Mesendoderm (in vitro differentiated cells): ENCODE data around the gene PAK4.
"Not testable (repeated sequence)": the region's sequence is repeated elsewhere in the genome, so short reads cannot be mapped to it uniquely, and the experiment has no call there.

Experiments used
- DNase-seq: peaks from one replicate; pipeline ENCODE4 v3.0.0; 2013
- H2AK5ac ChIP-seq: 2 replicates; pipeline ENCODE4 v1.6.1; 2013; ENCODE audit warnings: low read length, inconsistent platforms
- H2BK120ac ChIP-seq: 2 replicates; pipeline ENCODE4 v1.6.1; 2013; ENCODE audit warnings: low read depth, mild to moderate bottlenecking, low read length, moderate library complexity, mixed read lengths
- H2BK15ac ChIP-seq: replicated peaks from 2 replicates; pipeline ENCODE4 v1.6.1; 2013; ENCODE audit warnings: low read depth, mild to moderate bottlenecking, moderate library complexity
- H2BK5ac ChIP-seq: 2 replicates; pipeline ENCODE4 v1.6.1; 2013; ENCODE audit warnings: low read length, inconsistent platforms
- H3K18ac ChIP-seq: 2 replicates; pipeline ENCODE4 v1.6.1; 2013; ENCODE audit warnings: mild to moderate bottlenecking, low read length, mixed read lengths
- H3K23ac ChIP-seq: one replicate; pipeline ENCODE4 v1.6.1; 2013; ENCODE audit warnings: low read length
- H3K27ac ChIP-seq: 2 replicates; pipeline ENCODE4 v1.5.1; 2013; ENCODE audit warnings: low read depth, mild to moderate bottlenecking, inconsistent platforms, low read length, moderate library complexity
- H3K27me3 ChIP-seq: 2 replicates; pipeline ENCODE4 v1.6.1; 2013; ENCODE audit warnings: low read length, control low read depth, mild to moderate bottlenecking, inconsistent platforms; ENCODE audit not compliant: insufficient read depth, poor library complexity
- H3K36me3 ChIP-seq: 2 replicates; pipeline ENCODE4 v1.6.1; 2013; ENCODE audit warnings: low read length, inconsistent platforms; ENCODE audit not compliant: control insufficient read depth, insufficient read depth
- H3K4ac ChIP-seq: one replicate; pipeline ENCODE4 v1.6.1; 2013; ENCODE audit warnings: low read depth, mild to moderate bottlenecking, low read length, moderate library complexity
- H3K4me1 ChIP-seq: 2 replicates; pipeline ENCODE4 v1.6.1; 2013; ENCODE audit warnings: low read depth, low read length, inconsistent platforms; ENCODE audit not compliant: control insufficient read depth
- H3K4me2 ChIP-seq: 2 replicates; pipeline ENCODE4 v1.6.1; 2013; ENCODE audit warnings: low read length
- H3K4me3 ChIP-seq: 2 replicates; pipeline ENCODE4 v1.5.1; 2013; ENCODE audit warnings: mild to moderate bottlenecking, low read length
- H3K56ac ChIP-seq: one replicate; pipeline ENCODE4 v1.6.1; 2013; ENCODE audit warnings: low read length
- H3K79me1 ChIP-seq: 2 replicates; pipeline ENCODE4 v1.6.1; 2013; ENCODE audit warnings: low read length, inconsistent platforms
- H3K79me2 ChIP-seq: 2 replicates; pipeline ENCODE4 v1.6.1; 2013; ENCODE audit warnings: mild to moderate bottlenecking, low read length; ENCODE audit not compliant: control insufficient read depth, insufficient read depth
- H3K9ac ChIP-seq: 2 replicates; pipeline ENCODE4 v1.6.1; 2013; ENCODE audit warnings: low read length, inconsistent platforms
- H4K5ac ChIP-seq: one replicate; pipeline ENCODE4 v1.6.1; 2013; ENCODE audit warnings: low read length
- H4K8ac ChIP-seq: one replicate; pipeline ENCODE4 v1.6.1; 2013; ENCODE audit warnings: low read depth, mild to moderate bottlenecking, control low read depth, low read length, moderate library complexity
- WGBS: extraction: QIAGEN DNeasy Blood & Tissue Kit; methylation state at CpG from one replicate; pipeline ENCODE4 v1.1.7; 2013; ENCODE audit warnings: low lambda C conversion rate, missing lambda C conversion rate; ENCODE audit not compliant: insufficient coverage; ENCODE audit errors: extremely low coverage; 5-methylcytosine and 5-hydroxymethylcytosine counted together

Gene PAK4

DNA sequence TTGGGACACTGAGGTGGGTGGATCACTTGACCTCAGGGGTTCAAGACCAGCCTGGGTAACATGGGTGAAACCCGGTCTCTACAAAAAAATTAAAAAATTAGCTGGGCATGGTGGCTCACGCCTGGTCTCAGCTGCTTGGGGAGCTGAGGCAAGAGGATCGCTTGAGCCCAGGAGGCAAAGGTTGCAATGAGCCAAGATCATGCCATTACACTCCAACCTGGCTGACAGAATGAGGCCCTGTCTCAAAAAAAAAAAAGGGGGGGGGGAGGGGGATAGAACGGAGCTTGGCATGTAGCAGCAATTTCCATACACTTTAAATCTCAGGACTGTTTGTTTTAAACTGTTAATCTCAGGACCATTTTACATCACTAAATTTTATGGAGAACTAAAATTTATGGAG, 39.2 kb upstream of the PAK4 start:
- Histone ChIP-seq H2BK15ac (no peak overlapping the region), H3K27me3 (peaks cover 26% of the 10 kb centered on the region), H3K27ac (no peak overlapping the region), H3K79me1 (no peaks in the 10 kb centered on the region), H2AK5ac (no peak overlapping the region), H2BK120ac (no peak overlapping the region), H3K18ac (no peak overlapping the region), H4K5ac (no peak overlapping the region), H3K79me2 (no peaks in the 10 kb centered on the region), H3K4me2 (no peak overlapping the region), H3K23ac (no peak overlapping the region), H3K4me3 (no peak overlapping the region), H3K36me3 (no peaks in the 10 kb centered on the region), H3K56ac (no peak overlapping the region), H4K8ac (no peak overlapping the region), H3K9ac (no peak overlapping the region), H2BK5ac (no peak overlapping the region), H3K4ac (no peak overlapping the region), H3K4me1 (no peaks in the 10 kb centered on the region)
- no peak for DNase-seq
- no CpG with 5 or more reads among the region's 4 CpGs for WGBS

DNA sequence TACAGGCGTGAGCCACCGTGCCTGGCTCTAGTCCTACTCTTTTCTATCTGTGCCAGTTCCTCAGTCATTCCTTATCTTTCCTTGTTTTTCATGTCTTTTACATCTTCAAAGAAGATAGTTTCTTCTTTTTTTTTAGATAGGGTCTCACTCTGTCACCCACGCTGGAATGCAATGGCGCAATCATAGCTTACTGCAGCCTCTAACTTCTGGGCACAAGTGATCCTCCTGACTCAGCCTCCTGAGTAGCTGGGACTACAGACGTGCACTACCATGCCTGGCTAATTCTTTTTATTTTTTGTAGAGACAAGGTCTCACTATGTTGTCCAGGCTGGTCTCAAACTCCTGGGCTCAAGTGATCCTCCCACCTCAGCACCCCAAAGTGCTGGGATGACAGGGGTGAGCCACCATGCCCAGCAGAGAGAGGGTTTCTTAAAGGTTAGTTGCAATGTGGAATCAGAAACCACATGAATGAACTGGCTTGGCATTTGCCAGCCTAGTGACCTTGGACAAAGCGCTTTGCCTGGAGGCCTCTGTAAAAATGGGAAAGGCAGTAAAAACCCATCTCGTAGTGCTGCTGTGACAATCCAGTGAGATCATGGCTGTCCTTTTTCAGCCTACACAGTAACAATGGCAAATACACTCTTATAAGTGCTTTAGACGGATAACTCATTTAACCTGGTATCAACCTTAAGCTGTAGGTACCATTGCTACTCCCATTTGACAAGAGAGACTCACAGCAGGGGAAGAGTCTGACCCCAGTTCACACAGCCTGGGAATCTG, 37.5 kb upstream of the PAK4 start:
- Histone ChIP-seq H3K23ac (no peak overlapping the region), H3K27ac (no peak overlapping the region), H2BK15ac (no peak overlapping the region), H3K9ac (no peak overlapping the region), H3K27me3 (peaks cover 22% of the 10 kb centered on the region), H3K79me2 (no peaks in the 10 kb centered on the region), H3K4me3 (no peak overlapping the region), H4K5ac (no peak overlapping the region), H2BK120ac (no peak overlapping the region), H3K4me1 (no peaks in the 10 kb centered on the region), H3K4me2 (no peak overlapping the region), H3K4ac (no peak overlapping the region), H3K36me3 (no peaks in the 10 kb centered on the region), H2AK5ac (no peak overlapping the region), H3K18ac (no peak overlapping the region), H4K8ac (no peak overlapping the region), H2BK5ac (no peak overlapping the region), H3K79me1 (no peaks in the 10 kb centered on the region), H3K56ac (no peak overlapping the region)
- no peak for DNase-seq
- no CpG with 5 or more reads among the region's 8 CpGs for WGBS

DNA sequence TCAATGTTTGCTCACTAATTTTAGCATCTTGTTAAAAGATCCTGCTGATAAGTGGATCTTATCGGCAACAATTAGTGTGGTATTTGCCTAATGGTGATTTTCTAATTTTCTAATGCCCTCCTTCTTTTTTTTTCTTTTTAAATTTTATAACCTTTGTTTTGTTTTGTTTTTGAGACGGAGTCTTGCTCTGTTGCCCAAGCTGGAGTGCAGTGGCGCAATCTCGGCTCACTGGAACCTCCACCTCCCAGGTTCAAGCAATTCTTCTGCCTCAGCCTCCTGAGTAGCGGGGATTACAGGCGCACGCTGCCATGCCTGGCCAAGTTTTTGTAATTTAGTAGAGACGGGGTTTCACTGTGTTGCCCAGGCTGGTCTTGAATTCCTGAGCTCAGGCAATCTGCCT, 35.6 kb upstream of the PAK4 start:
- WGBS: no CpG with 5 or more reads among the region's 8 CpGs
- not testable (repeated sequence) for H3K79me1 ChIP-seq, H3K27ac ChIP-seq, H3K27me3 ChIP-seq, H3K18ac ChIP-seq, H2BK120ac ChIP-seq, H3K56ac ChIP-seq, H3K4me1 ChIP-seq, H2BK5ac ChIP-seq, H3K4ac ChIP-seq, H2AK5ac ChIP-seq, H4K5ac ChIP-seq, H3K9ac ChIP-seq, H3K4me2 ChIP-seq, H3K4me3 ChIP-seq, H3K23ac ChIP-seq, H3K36me3 ChIP-seq, H2BK15ac ChIP-seq, H3K79me2 ChIP-seq, H4K8ac ChIP-seq, DNase-seq

DNA sequence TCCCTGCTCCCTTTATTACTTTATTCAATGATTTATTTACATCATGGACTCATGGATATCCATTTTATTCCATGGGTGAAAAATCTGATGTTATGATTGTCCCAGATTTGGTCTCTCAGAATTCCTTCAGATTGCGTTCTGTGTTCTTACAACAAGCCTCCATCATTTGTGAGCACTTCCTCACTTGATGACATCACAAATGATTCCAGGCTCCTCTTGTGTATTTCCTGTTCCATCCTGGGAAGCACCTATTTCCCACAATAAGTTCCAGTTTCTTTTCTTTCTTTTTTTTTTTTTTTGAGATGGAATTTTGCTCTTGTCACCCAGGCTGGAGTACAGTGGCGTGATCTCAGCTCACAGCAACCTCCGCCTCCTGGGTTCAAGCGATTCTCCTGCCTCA, 34.7 kb upstream of the PAK4 start:
- no peak overlapping the region for H3K23ac ChIP-seq
- H2BK120ac ChIP-seq: no peak overlapping the region
- H2BK5ac ChIP-seq: no peak overlapping the region
- DNase-seq: no peak
- no peaks in the 10 kb centered on the region for H3K79me2 ChIP-seq
- H3K36me3 ChIP-seq: no peaks in the 10 kb centered on the region
- no peaks in the 10 kb centered on the region for H3K4me1 ChIP-seq
- no peak overlapping the region for H4K5ac ChIP-seq
- H2BK15ac ChIP-seq: no peak overlapping the region
- H3K27me3 ChIP-seq: no peaks in the 10 kb centered on the region
- H3K27ac ChIP-seq: no peak overlapping the region
- no peak overlapping the region for H3K4ac ChIP-seq
- no peak overlapping the region for H3K56ac ChIP-seq
- no peak overlapping the region for H3K9ac ChIP-seq
- H3K4me3 ChIP-seq: no peak overlapping the region
- H3K4me2 ChIP-seq: no peak overlapping the region
- WGBS: no CpG with 5 or more reads among the region's 4 CpGs
- no peaks in the 10 kb centered on the region for H3K79me1 ChIP-seq
- H4K8ac ChIP-seq: no peak overlapping the region
- H2AK5ac ChIP-seq: no peak overlapping the region
- H3K18ac ChIP-seq: no peak overlapping the region

DNA sequence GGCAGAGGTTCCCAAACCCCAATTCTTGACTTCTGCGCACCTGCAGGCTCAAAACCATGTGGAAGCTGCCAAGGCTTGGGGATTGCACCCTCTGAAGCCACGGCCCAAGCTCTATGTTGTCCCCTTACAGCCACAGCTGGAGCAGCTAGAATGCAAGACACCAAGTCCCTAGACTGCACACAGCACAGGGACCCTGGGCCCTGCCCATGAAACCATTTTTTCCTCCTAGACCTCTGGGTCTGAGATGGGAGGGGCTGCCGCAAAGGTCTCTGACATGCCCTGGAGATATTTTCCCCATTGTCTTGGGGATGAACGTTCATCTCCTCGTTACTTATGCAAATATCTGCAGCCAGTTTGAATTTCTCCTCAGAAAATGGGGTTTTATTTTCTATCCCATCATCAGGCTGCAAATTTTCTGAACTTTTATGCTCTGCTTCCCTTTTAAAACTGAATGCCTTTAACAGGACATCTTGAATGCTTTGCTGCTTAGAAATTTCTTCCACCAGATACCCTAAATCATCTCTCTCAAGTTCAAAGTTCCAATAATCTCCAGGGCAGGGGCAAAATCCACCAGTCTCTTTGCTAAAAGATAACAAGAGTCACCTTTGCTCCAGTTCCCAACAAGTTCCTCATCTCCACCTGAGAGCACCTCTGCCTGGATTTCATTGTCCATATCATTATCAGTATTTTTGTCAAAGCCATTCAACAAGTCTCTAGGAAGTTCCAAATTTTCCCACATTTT, 29.6 kb upstream of the PAK4 start:
- no CpG with 5 or more reads among the region's 5 CpGs for WGBS

More for the DNA sequence above, 29.6 kb upstream of the PAK4 start:
- not testable (repeated sequence) for H3K56ac ChIP-seq, H3K36me3 ChIP-seq, H3K9ac ChIP-seq, H2BK15ac ChIP-seq, H3K4me2 ChIP-seq, H3K79me2 ChIP-seq, H3K4ac ChIP-seq, H4K8ac ChIP-seq, H3K4me3 ChIP-seq, H4K5ac ChIP-seq, H3K27ac ChIP-seq, H3K27me3 ChIP-seq, DNase-seq, H3K18ac ChIP-seq, H3K23ac ChIP-seq, H3K4me1 ChIP-seq, H2BK120ac ChIP-seq, H3K79me1 ChIP-seq, H2AK5ac ChIP-seq, H2BK5ac ChIP-seq
